Muscle layer of duodenum (tissue), 2 donors: ENCODE data around the gene PCBP3.
"Not testable (repeated sequence)": the region's sequence is repeated elsewhere in the genome, so short reads cannot be mapped to it uniquely, and the experiment has no call there.

ENCODE experiments used
- H3K27ac ChIP-seq: one replicate; pipeline ENCODE4 v1.7.0; 2013; ENCODE audit warnings: mild to moderate bottlenecking, low read length
- H3K27me3 ChIP-seq: one replicate; pipeline ENCODE4 v1.7.0; 2013; ENCODE audit warnings: low read depth, mild to moderate bottlenecking, control low read depth, low read length
- H3K36me3 ChIP-seq, 2 donors: one replicate each; pipeline ENCODE4 v1.7.0; 2013; ENCODE audit warnings: low read length in 2 of 2, control low read depth in 1 of 2, mild to moderate bottlenecking in 1 of 2; ENCODE audit not compliant: insufficient read depth in 2 of 2, control insufficient read depth in 1 of 2
- H3K4me1 ChIP-seq, 2 donors: one replicate each; pipeline ENCODE4 v1.7.0; 2013; ENCODE audit warnings: low read length in 2 of 2, mild to moderate bottlenecking in 2 of 2, control low read depth in 1 of 2, moderate library complexity in 1 of 2; ENCODE audit not compliant: insufficient read depth in 2 of 2, control insufficient read depth in 1 of 2
- H3K4me3 ChIP-seq, 2 donors: one replicate each; pipeline ENCODE4 v1.7.0; 2013; ENCODE audit warnings: low read length in 2 of 2, low read depth in 1 of 2, mild to moderate bottlenecking in 1 of 2
- H3K9me3 ChIP-seq, 2 donors: one replicate each; pipeline ENCODE4 v1.7.0; 2013; ENCODE audit warnings: low read length in 2 of 2, control low read depth in 1 of 2, mild to moderate bottlenecking in 1 of 2; ENCODE audit not compliant: control insufficient read depth in 1 of 2
- donor health status: healthy.

PCBP3 gene

GRCh38 chr21:45949928-45950739, 306.6 kb downstream of the PCBP3 start:
- Histone ChIP-seq H3K4me1 (peaks cover 0 to 17% of the 10 kb centered on the region in 2 donors), H3K27me3 (no peaks in the 10 kb centered on the region), H3K36me3 (no peaks in the 10 kb centered on the region), H3K4me3 (no peak overlapping the region), H3K9me3 (no peaks in the 10 kb centered on the region), H3K27ac (no peak overlapping the region)

- Histone ChIP-seq H3K27me3 (no peaks in the 10 kb centered on the region), H3K4me1 (peaks cover 0 to 17% of the 10 kb centered on the region in 2 donors), H3K36me3 (no peaks in the 10 kb centered on the region), H3K9me3 (no peaks in the 10 kb centered on the region), H3K27ac (no peak overlapping the region), H3K4me3 (no peak overlapping the region)
Observed at GRCh38 chr21:45950740-45951515, 307.4 kb downstream of the PCBP3 start.

GRCh38 chr21:45951676-45952075, 308.2 kb downstream of the PCBP3 start:
- no peaks in the 10 kb centered on the region for H3K36me3 ChIP-seq
- H3K27ac ChIP-seq, result no peak overlapping the region
- no peak overlapping the region for H3K4me3 ChIP-seq
- H3K4me1 ChIP-seq, result peaks cover 0 to 17% of the 10 kb centered on the region in 2 donors
- no peaks in the 10 kb centered on the region for H3K9me3 ChIP-seq
- H3K27me3 ChIP-seq, result no peaks in the 10 kb centered on the region

- H3K27me3 ChIP-seq, H3K9me3 ChIP-seq, H3K36me3 ChIP-seq, H3K27ac ChIP-seq, H3K4me3 ChIP-seq: not testable (repeated sequence)
- peaks cover 0 to 17% of the 10 kb centered on the region in 2 donors for H3K4me1 ChIP-seq
Observed at GRCh38 chr21:45952527-45952926, 309.0 kb downstream of the PCBP3 start.

- Histone ChIP-seq H3K9me3 (no peaks in the 10 kb centered on the region), H3K27me3 (no peaks in the 10 kb centered on the region), H3K4me3 (no peak overlapping the region), H3K4me1 (peaks cover 0 to 20% of the 10 kb centered on the region in 2 donors), H3K27ac (peak overlapping the region; percentile 78), H3K36me3 (no peaks in the 10 kb centered on the region)
Observed at GRCh38 chr21:45952974-45953373, 309.4 kb downstream of the PCBP3 start.

- H3K27ac ChIP-seq, result peak overlapping the region; percentile 78
- H3K4me1 ChIP-seq, result peaks cover 3 to 21% of the 10 kb centered on the region in 2 donors
- H3K4me3 ChIP-seq, result no peak overlapping the region
- H3K36me3 ChIP-seq, result no peaks in the 10 kb centered on the region
- no peaks in the 10 kb centered on the region for H3K9me3 ChIP-seq
- no peaks in the 10 kb centered on the region for H3K27me3 ChIP-seq
Observed at GRCh38 chr21:45954261-45954660, 310.7 kb downstream of the PCBP3 start.

GRCh38 chr21:45954921-45955320, 311.4 kb downstream of the PCBP3 start:
- no peak overlapping the region for H3K4me3 ChIP-seq
- no peak overlapping the region for H3K27ac ChIP-seq
- no peaks in the 10 kb centered on the region for H3K36me3 ChIP-seq
- H3K27me3 ChIP-seq, result no peaks in the 10 kb centered on the region
- H3K4me1 ChIP-seq, result peaks cover 3 to 21% of the 10 kb centered on the region in 2 donors
- no peaks in the 10 kb centered on the region for H3K9me3 ChIP-seq

- Histone ChIP-seq H3K36me3 (no peaks in the 10 kb centered on the region), H3K9me3 (no peaks in the 10 kb centered on the region), H3K4me1 (peaks cover 3 to 9% of the 10 kb centered on the region in 2 donors), H3K27me3 (no peaks in the 10 kb centered on the region), H3K27ac (no peak overlapping the region), H3K4me3 (no peak overlapping the region)
Observed at GRCh38 chr21:45957551-45957950, 314.0 kb downstream of the PCBP3 start.

GRCh38 chr21:45957981-45958600, 314.6 kb downstream of the PCBP3 start:
- H3K4me1 ChIP-seq, result peaks cover 3 to 9% of the 10 kb centered on the region in 2 donors
- H3K36me3 ChIP-seq, result no peaks in the 10 kb centered on the region
- peak overlapping the region; percentile 13 for H3K27ac ChIP-seq
- H3K4me3 ChIP-seq, result no peak overlapping the region
- no peaks in the 10 kb centered on the region for H3K9me3 ChIP-seq
- no peaks in the 10 kb centered on the region for H3K27me3 ChIP-seq

- Histone ChIP-seq H3K4me1 (peaks cover 3 to 4% of the 10 kb centered on the region in 2 donors), H3K27ac (peak overlapping the region; percentile 13)
Observed at GRCh38 chr21:45959182-45959581, 315.7 kb downstream of the PCBP3 start.

GRCh38 chr21:45959779-45960390, 316.4 kb downstream of the PCBP3 start:
- no peaks in the 10 kb centered on the region for H3K27me3 ChIP-seq
- H3K4me1 ChIP-seq, result peaks cover 3 to 4% of the 10 kb centered on the region in 2 donors
- peaks cover 0 to 3% of the 10 kb centered on the region in 2 donors for H3K9me3 ChIP-seq
- no peaks in the 10 kb centered on the region for H3K36me3 ChIP-seq
- no peak overlapping the region for H3K27ac ChIP-seq
- no peak overlapping the region for H3K4me3 ChIP-seq

More at GRCh38 chr21:45959182-45959581, 315.7 kb downstream of the PCBP3 start:
- H3K9me3 ChIP-seq, result no peaks in the 10 kb centered on the region
- H3K36me3 ChIP-seq, result no peaks in the 10 kb centered on the region
- H3K4me3 ChIP-seq, result no peak overlapping the region
- no peaks in the 10 kb centered on the region for H3K27me3 ChIP-seq
